HG02885 (cell line): Measurements from ENCODE around the gene FAM180A.

Source experiments
- ATAC-seq: cut with Tn5 transposase; IDR thresholded peaks from one replicate; pipeline ENCODE4 v1.9.1; 2021; ENCODE audit warnings: mild to moderate bottlenecking; ENCODE audit not compliant: unreplicated experiment, poor library complexity

The FAM180A gene

DNA sequence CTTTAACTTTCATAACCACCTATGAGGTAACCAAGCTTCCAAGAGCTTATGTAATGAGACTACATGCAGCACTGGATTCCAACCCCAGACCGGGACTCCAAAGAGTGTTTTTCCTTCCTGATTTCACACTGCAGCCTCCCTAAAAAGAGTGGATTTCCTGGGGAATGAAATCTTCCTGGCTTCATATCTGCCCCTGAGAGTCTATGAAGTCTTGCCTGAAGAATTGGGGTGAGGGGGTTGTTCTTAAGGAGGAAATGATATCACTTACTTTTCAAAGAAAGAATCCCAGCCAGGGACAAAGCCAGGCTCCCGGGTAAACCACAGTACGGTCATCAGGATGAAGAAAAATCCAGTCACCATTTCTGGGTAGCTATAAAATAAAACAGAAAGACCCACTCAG lies 56.6 kb downstream of the FAM180A start:
- ATAC-seq, result no peak

DNA sequence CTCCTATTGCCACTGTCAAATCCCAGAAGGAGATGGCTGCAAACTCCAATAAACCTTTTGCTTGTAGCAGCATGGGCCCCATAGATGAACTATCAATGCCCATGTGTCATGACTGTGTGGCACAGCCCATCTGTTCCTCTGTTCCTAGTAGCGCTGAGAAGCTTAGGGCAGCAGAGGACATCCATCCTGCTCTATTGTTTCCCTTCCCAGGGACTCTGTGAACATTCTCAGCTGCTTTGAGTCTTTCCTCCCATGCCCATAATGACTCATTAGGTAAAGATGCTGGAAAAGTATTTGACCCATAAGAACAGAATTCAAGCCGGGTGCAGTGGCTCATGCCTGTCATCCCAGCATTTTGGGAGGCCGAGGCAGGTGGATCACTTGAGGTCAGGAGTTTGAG lies 58.0 kb downstream of the FAM180A start:
- no peak for ATAC-seq

DNA sequence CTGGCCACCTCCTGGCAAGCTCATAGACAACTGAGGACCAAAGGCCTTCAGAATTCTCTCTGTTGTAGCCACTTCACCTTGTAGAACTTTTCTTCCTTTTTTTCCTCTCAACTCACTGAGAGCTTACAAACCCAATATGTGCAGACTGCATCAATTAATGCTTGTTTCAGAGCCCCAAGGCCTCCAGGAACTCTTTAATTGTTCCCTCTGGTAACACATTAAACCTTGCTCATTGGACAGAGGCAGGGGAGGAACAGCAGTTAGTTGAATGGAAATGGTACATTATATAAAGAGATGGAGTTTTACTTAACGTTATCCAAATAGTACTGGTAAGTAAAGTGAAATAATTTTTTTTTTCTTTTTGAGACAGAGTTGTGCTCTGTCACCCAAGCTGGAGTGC lies 61.1 kb downstream of the FAM180A start:
- ATAC-seq, result no peak

DNA sequence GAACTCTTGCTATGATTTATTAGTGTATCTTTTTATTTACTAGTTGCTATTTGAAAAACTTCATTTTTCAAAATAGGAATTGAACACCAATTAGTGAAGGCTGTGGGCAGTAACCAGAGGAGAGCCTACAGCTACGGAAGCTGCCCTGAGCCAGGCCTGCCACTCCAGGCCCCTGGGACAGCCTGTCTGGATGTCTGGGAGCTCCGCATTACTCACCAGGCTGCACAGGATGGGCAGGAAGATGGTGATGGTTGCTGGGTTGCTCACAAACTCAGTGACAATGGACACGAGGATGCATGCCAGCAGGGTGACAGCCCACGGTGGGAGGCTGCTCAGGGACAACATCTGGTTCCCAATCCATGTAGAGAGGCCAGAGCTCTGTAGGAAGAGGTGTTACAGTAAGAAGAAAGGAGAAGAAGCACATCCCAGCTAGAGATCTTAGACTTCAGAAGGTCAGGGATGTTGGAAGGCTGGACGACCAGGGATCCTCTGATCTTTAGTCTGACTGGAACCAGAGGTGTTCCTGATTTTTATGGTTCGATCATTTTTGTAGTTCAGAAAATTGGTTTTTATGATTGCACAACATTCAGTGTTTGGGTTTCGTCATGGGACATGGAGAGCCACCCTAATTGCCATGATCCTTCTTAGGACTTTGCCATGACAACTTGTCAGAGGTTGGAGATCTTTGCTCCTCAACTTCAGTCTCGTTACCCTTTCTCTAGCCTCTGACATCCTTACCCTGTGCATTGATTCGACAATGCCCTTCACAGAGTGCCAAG lies 63.1 kb downstream of the FAM180A start:
- no peak for ATAC-seq

DNA sequence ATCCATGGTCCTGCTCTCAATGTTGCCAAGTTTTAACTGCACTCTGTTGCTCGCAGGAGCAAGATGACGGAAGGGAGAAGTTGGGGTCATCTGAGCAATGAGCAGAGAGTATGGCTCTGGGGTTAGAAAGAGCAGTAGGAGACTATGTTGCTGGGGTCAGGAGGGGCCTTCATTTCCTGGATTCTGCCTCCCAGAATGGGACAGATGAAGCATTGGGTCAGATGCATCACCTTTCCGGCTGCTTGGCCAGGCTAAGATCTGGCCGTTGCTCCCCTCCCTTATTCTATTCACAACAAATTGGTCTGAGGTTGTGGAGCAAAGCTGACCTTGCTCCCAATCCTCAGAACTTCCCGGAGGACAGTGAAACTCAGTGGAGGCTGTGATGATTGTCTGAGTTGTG lies 63.9 kb downstream of the FAM180A start:
- ATAC-seq, result no peak

DNA sequence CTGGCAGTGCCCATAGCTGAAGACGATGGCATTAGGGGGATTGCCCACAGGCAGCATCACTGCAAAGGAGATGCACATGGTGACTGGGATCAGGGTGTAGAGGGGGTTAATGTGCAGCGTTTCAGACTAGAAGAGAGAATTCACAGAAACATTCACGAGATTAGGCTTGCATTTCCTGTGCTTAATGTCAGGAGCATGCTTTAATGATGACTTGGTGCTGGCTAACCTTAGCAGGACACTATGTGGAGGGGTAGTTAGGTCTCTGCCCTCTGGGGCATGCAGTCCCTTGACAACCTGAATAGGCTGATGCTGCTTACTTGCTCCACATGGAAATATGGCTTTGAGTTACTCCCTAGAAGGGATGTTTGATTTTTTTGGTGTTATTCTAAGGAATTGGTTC lies 64.5 kb downstream of the FAM180A start:
- ATAC-seq, result no peak

DNA sequence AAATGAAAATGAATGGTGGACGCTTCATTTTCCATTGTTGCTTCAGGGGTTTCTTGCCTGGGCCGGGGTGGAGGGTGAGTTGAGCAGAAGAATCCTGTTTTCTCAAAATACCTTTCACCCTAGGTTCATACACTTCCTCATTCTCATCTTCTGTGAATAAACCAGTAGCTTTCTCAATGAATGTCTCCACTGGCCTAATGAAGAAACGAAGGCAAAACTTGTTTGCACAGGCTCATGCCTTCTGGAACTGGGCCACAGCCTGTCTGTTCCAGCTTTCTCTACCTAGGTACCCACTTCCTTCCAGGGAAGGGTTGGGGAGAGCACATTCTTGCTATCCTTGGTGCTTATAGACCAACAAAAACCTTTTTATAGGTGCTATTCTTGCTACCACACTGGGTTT lies 65.0 kb downstream of the FAM180A start:
- no peak for ATAC-seq

DNA sequence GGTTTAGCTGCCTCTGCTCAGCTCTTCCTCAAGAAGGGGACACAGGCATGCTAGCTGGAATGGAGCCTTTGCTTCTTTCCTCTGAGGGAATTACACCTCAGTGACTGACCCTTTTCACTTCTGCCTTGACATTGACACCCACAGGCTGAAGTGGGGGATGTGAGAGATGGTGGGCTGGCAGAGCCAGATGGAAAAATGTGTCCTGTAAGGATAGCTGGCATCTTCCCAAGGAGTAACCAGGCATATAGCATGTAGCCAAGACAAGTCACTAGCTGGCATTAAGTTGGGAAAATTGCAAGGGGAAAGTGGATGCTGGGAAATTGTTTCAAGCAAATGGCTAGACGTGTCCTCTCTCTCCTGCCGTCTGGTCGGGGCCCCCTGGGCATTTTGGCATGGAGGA lies 66.4 kb downstream of the FAM180A start:
- ATAC-seq, result no peak

DNA sequence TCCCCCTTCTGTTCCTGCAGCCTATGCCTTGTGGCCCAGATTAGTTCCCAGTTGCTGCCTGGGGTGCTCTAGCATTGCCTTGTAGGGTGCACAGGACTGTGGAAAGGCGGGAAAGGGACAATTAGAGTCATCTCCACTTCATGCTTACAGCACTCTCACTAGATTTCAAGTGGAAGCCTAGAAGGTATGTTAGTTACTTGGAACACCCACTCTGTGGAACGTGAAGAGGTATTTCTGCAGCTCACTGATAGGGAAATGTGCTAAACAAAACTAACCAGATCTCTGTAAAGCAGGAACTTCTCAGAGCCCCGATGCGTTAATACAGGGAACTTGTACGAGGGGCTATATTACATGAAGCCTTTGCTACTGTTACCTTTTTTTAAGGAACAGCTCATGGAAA lies 66.9 kb downstream of the FAM180A start:
- no peak for ATAC-seq
